PC-9 (cell line): Measurements from ENCODE around the gene NARS2. TPM values are rescaled to one million over a fixed set of nuclear protein-coding genes. Genes with fewer than 3 reads are reported as not detected.
A peak's percentile ranks its signal among the peaks of the same experiment; 100 is the strongest.
"Not testable (repeated sequence)": the region's sequence is repeated elsewhere in the genome, so short reads cannot be mapped to it uniquely, and the experiment has no call there.

ENCODE experiments used
- BruUV-seq: library from RNA; stranded (reverse); fragments of 400-500 nt; replicated peaks from 2 replicates; lab custom pipeline; 2021; lab: Mats Ljungman, UMichigan
- CTCF ChIA-PET: fragments of 300-600 bp; sonication (Branson Sonifier 250); formaldehyde crosslinking; loops from one replicate; lab custom pipeline; 2022; ENCODE audit warnings: antibody characterized with exemption; lab: Charles Lee
- POLR2A ChIA-PET: fragments of 300-600 bp; sonication (Branson Sonifier 250); formaldehyde crosslinking; loops from one replicate; lab custom pipeline; 2022; ENCODE audit warnings: antibody characterized with exemption; ENCODE audit not compliant: unreplicated experiment; lab: Charles Lee
- DNase-seq, 2 experiments: peaks; one replicate each; pipeline versions ENCODE4 v3.0.0 to v3.0.0-alpha.2; 2015 to 2022; ENCODE audit warnings: mixed read lengths in 1 of 2
- H2AFZ ChIP-seq: fragments of 200-600 bp; sonication (generic); 2 replicates; pipeline ENCODE4 v1.8.1; 2017; ENCODE audit warnings: antibody characterized with exemption
- H3F3A ChIP-seq: fragments of 200-600 bp; sonication (generic); 2 replicates; pipeline ENCODE4 v1.8.1; 2017; ENCODE audit warnings: antibody characterized with exemption, mild to moderate bottlenecking, low read depth; ENCODE audit not compliant: insufficient read depth
- H3K27ac ChIP-seq: fragments of 200-600 bp; sonication (generic); 2 replicates; pipeline ENCODE4 v1.6.1; 2016; ENCODE audit warnings: mixed run types
- H3K27me3 ChIP-seq: fragments of 200-600 bp; sonication (generic); 2 replicates; pipeline ENCODE4 v1.6.1; 2016; ENCODE audit warnings: low read depth, mixed run types; ENCODE audit not compliant: insufficient read depth
- H3K36me3 ChIP-seq: fragments of 200-600 bp; sonication (generic); 2 replicates; pipeline ENCODE4 v1.6.1; 2016; ENCODE audit warnings: low read depth, mixed run types
- H3K4me1 ChIP-seq: fragments of 200-600 bp; sonication (generic); replicated peaks from 2 replicates; pipeline ENCODE4 v1.6.1; 2016; ENCODE audit warnings: mixed run types; ENCODE audit not compliant: insufficient read depth
- H3K4me2 ChIP-seq: fragments of 200-600 bp; sonication (generic); 2 replicates; pipeline ENCODE4 v1.6.1; 2017; ENCODE audit warnings: mixed run types
- H3K4me3 ChIP-seq: fragments of 200-600 bp; sonication (generic); 2 replicates; pipeline ENCODE4 v1.6.1; 2016; ENCODE audit warnings: mixed run types
- H3K79me2 ChIP-seq: fragments of 200-600 bp; sonication (generic); 2 replicates; pipeline ENCODE4 v1.6.1; 2017; ENCODE audit warnings: low read depth, mixed run types
- H3K9me2 ChIP-seq: fragments of 200-600 bp; sonication (generic); 2 replicates; pipeline ENCODE4 v1.8.1; 2017; ENCODE audit warnings: mild to moderate bottlenecking; ENCODE audit not compliant: insufficient read depth
- H3K9me3 ChIP-seq: fragments of 200-600 bp; sonication (generic); 2 replicates; pipeline ENCODE4 v1.8.1; 2016; ENCODE audit warnings: low read depth; ENCODE audit not compliant: insufficient read depth
- H4K20me1 ChIP-seq: fragments of 200-600 bp; sonication (generic); 2 replicates; pipeline ENCODE4 v1.8.1; 2017; ENCODE audit not compliant: insufficient read depth
- CTCF ChIP-seq: fragments of 200-600 bp; sonication (generic); conservative IDR thresholded peaks from 2 replicates; pipeline ENCODE4 v1.6.1; 2017; ENCODE audit warnings: mixed run types, antibody characterized with exemption, mild to moderate bottlenecking, moderate library complexity
- EZH2 ChIP-seq: fragments of 200-600 bp; sonication (generic); IDR thresholded peaks from 2 replicates; pipeline ENCODE4 v1.8.0; 2017; ENCODE audit warnings: antibody characterized with exemption, low read depth
- intact Hi-C: fragments of 100-400 bp; cut with micrococcal nuclease; formaldehyde crosslinking; loops from one replicate; pipeline ENCODE4 v1.10.0; 2022; ENCODE audit not compliant: unreplicated experiment
- total RNA-seq: library from RNA; stranded (reverse); gene quantifications from 2 replicates; pipeline ENCODE4 v1.2.3, GENCODE V29; 2021

The NARS2 gene
- total RNA-seq, 1 experiment from 2014 or later, result 22.4 TPM

- Histone ChIP-seq H3K27ac (no peak overlapping the region), H3F3A (no peaks in the 10 kb centered on the region), H3K27me3 (peaks cover 44% of the 10 kb centered on the region), H3K4me2 (no peak overlapping the region), H3K79me2 (no peaks in the 10 kb centered on the region), H3K4me3 (no peak overlapping the region), H4K20me1 (no peaks in the 10 kb centered on the region), H3K36me3 (no peaks in the 10 kb centered on the region), H3K4me1 (no peaks in the 10 kb centered on the region), H2AFZ (no peak overlapping the region), H3K9me2 (no peaks in the 10 kb centered on the region), H3K9me3 (no peaks in the 10 kb centered on the region)
- intact Hi-C loops, result no loop called here
- ChIA-PET POLR2A (no interaction called here), CTCF (no interaction called here)
- BruUV-seq, result no TSS peak
- no peak for TF ChIP-seq EZH2
- no peak for TF ChIP-seq CTCF
- DNase-seq, result peak in 1 of 2 experiments; percentile 21
Measured at GRCh38 chr11:78612721-78613377, 38.2 kb upstream of the NARS2 start.

- H3K79me2 ChIP-seq, H3K4me2 ChIP-seq, H2AFZ ChIP-seq, H3K4me1 ChIP-seq, H3F3A ChIP-seq, DNase-seq, POLR2A ChIA-PET, intact Hi-C loops, H3K9me3 ChIP-seq, H3K4me3 ChIP-seq, H4K20me1 ChIP-seq, H3K27ac ChIP-seq, BruUV-seq, H3K9me2 ChIP-seq, H3K36me3 ChIP-seq, CTCF ChIA-PET: not testable (repeated sequence)
- peaks cover 50% of the 10 kb centered on the region for H3K27me3 ChIP-seq
Measured at GRCh38 chr11:78609321-78609720, 34.7 kb upstream of the NARS2 start.

- Histone ChIP-seq H3K27me3 (peaks cover 55% of the 10 kb centered on the region), H3K9me3 (no peaks in the 10 kb centered on the region), H2AFZ (no peak overlapping the region), H3K4me2 (no peak overlapping the region), H3K27ac (no peak overlapping the region), H3K4me3 (no peak overlapping the region), H3F3A (no peaks in the 10 kb centered on the region), H3K9me2 (no peaks in the 10 kb centered on the region), H3K36me3 (no peaks in the 10 kb centered on the region), H4K20me1 (no peaks in the 10 kb centered on the region), H3K4me1 (no peaks in the 10 kb centered on the region), H3K79me2 (no peaks in the 10 kb centered on the region)
- ChIA-PET POLR2A (no interaction called here), CTCF (no interaction called here)
- no TSS peak for BruUV-seq
- no peak for DNase-seq
- no peak for TF ChIP-seq CTCF
- TF ChIP-seq EZH2, result no peak
- intact Hi-C loops, result no loop called here
Measured at GRCh38 chr11:78607696-78608095, 33.0 kb upstream of the NARS2 start.

- Histone ChIP-seq H3K4me1 (no peaks in the 10 kb centered on the region), H3K9me3 (no peaks in the 10 kb centered on the region), H2AFZ (no peak overlapping the region), H3K9me2 (no peaks in the 10 kb centered on the region), H3K79me2 (no peaks in the 10 kb centered on the region), H3F3A (no peaks in the 10 kb centered on the region), H3K27ac (no peak overlapping the region), H3K4me2 (no peak overlapping the region), H4K20me1 (no peaks in the 10 kb centered on the region), H3K36me3 (no peaks in the 10 kb centered on the region), H3K27me3 (peaks cover 65% of the 10 kb centered on the region), H3K4me3 (no peak overlapping the region)
- DNase-seq, result peak in 1 of 2 experiments; percentile 86
- TF ChIP-seq EZH2 (no peak), CTCF (no peak)
- POLR2A ChIA-PET, result no interaction called here
- BruUV-seq, result no TSS peak
- intact Hi-C loops, result no loop called here
- CTCF ChIA-PET, result no interaction called here
Measured at GRCh38 chr11:78606667-78607066, 32.0 kb upstream of the NARS2 start.
